ENCODE results near the gene GAB4.
"Not testable (repeated sequence)": the region's sequence is repeated elsewhere in the genome, so short reads cannot be mapped to it uniquely, and the experiment has no call there.

Gene GAB4

DNA sequence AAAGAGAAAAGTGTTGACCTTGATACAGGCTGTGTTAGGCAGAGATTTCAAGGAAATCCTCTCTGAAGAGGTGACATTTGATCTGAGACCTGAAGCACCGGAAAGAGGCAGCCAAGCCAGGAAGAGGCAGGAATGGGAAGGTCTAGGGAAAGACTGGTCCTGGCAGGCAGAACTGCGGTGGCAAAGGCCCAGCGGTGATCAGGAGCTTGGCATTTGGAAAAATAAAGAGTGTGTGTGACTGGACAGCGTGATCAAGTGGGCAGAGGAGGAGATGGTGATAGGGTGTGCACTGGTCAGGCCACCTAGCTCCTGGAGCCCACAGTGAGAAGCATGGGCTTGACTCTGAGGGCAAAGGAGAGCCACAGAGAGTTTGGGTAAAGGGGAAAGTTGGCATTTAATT is 27.2 kb upstream of the GAB4 start:
- H3K4me3 ChIP-seq (replicated peaks; ENCODE audit: low read depth, low read length) = no peak overlapping the region
- DNase-seq (ENCODE audit: extremely low read depth, low read depth) = no peak
- TF ChIP-seq, protein P1, sequence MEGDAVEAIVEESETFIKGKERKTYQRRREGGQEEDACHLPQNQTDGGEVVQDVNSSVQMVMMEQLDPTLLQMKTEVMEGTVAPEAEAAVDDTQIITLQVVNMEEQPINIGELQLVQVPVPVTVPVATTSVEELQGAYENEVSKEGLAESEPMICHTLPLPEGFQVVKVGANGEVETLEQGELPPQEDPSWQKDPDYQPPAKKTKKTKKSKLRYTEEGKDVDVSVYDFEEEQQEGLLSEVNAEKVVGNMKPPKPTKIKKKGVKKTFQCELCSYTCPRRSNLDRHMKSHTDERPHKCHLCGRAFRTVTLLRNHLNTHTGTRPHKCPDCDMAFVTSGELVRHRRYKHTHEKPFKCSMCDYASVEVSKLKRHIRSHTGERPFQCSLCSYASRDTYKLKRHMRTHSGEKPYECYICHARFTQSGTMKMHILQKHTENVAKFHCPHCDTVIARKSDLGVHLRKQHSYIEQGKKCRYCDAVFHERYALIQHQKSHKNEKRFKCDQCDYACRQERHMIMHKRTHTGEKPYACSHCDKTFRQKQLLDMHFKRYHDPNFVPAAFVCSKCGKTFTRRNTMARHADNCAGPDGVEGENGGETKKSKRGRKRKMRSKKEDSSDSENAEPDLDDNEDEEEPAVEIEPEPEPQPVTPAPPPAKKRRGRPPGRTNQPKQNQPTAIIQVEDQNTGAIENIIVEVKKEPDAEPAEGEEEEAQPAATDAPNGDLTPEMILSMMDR (IDR thresholded peaks at IDR 0.05; ENCODE audit: low read depth, low read length, missing control alignments) = no peak

- DNase-seq (ENCODE audit: extremely low read depth, low read depth) = not testable (repeated sequence)
Measured at GRCh38 chr22:17034532-17034931, 26.5 kb upstream of the GAB4 start.

DNA sequence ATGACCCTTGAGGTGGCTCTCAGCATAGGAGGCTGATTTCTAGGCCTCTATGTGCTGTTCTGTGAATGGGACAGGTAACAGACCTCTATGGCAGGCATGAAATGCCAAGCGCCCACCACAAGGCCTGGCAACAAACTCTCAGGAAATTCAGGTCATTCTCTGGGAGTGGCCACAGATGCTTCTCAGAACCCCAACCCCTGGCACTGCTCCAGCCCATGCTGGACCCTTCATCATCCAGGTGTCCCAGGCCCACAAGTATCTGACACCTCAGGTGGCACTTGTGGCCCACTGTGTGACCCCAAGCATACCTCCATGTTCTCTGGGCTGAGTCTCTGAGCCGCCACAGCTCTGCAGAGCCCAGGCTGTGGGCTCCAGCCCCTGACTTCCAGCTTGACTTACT is 24.3 kb upstream of the GAB4 start:
- not testable (repeated sequence) for DNase-seq (ENCODE audit: extremely low read depth, low read depth); H3K4me3 ChIP-seq (replicated peaks; ENCODE audit: low read depth, low read length)

More at GRCh38 chr22:17034532-17034931, 26.5 kb upstream of the GAB4 start:
- H3K4me3 ChIP-seq (replicated peaks; ENCODE audit: low read depth, low read length) = not testable (repeated sequence)

- H3K4me3 ChIP-seq (replicated peaks; ENCODE audit: low read depth, low read length); DNase-seq (ENCODE audit: extremely low read depth, low read depth): not testable (repeated sequence)
Measured at GRCh38 chr22:17024380-17024779, 16.4 kb upstream of the GAB4 start.

DNA sequence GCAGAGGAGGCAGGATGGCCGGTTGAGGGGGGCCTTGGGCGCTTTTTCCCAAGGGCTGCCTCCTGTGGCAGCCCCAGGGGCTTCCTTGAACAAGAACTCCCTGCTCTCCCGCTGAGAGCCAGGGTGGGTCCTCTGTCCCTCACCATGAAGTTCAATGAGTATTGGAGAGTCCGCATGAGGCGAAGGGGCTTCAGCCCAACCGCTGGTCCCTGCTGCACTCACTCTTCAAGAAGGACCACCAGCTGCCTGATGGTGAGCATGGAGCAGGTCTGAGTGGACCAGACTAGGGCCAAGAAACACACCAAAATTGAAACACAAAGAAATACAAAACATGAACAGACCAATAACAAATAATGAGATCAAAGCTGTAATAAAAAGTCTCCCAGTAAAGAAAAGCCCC is 7.5 kb upstream of the GAB4 start:
- not testable (repeated sequence) for DNase-seq (ENCODE audit: extremely low read depth, low read depth); H3K4me3 ChIP-seq (replicated peaks; ENCODE audit: low read depth, low read length)

- not testable (repeated sequence) for DNase-seq (ENCODE audit: extremely low read depth, low read depth)
Measured at GRCh38 chr22:17014101-17014440, 6.0 kb upstream of the GAB4 start.

GRCh38 chr22:17013396-17014100 is 5.5 kb upstream of the GAB4 start:
- no peak overlapping the region for H3K4me3 ChIP-seq (replicated peaks; ENCODE audit: low read depth, low read length)
- TF ChIP-seq, protein P1 (IDR thresholded peaks at IDR 0.05; ENCODE audit: low read depth, low read length, missing control alignments) = no peak
- no peak for DNase-seq (ENCODE audit: extremely low read depth, low read depth)

More at GRCh38 chr22:17014101-17014440, 6.0 kb upstream of the GAB4 start:
- not testable (repeated sequence) for H3K4me3 ChIP-seq (replicated peaks; ENCODE audit: low read depth, low read length)

DNA sequence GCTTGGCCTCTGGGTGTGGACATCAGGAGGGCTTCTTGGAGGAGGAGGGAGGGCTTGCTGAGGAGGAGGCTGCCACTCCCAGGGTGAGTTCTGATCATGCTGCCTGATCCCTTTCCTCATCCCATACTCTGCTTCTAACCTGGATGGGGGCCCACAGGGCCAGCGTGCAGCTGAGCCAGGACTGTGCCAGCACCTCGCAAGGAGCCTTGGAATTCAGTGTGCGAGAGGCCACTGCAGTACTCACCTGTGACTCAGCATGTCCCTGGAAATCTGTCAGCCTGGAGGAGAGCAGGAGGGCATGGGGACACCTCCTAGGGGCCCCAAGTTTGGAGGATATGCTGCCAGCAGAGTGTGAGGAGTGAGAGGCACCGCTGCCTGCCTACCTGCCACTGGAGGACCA is 4.2 kb upstream of the GAB4 start:
- H3K4me3 ChIP-seq (replicated peaks; ENCODE audit: low read depth, low read length) = no peak overlapping the region
- DNase-seq (ENCODE audit: extremely low read depth, low read depth) = no peak
- TF ChIP-seq, protein P1 (IDR thresholded peaks at IDR 0.05; ENCODE audit: low read depth, low read length, missing control alignments) = no peak

DNA sequence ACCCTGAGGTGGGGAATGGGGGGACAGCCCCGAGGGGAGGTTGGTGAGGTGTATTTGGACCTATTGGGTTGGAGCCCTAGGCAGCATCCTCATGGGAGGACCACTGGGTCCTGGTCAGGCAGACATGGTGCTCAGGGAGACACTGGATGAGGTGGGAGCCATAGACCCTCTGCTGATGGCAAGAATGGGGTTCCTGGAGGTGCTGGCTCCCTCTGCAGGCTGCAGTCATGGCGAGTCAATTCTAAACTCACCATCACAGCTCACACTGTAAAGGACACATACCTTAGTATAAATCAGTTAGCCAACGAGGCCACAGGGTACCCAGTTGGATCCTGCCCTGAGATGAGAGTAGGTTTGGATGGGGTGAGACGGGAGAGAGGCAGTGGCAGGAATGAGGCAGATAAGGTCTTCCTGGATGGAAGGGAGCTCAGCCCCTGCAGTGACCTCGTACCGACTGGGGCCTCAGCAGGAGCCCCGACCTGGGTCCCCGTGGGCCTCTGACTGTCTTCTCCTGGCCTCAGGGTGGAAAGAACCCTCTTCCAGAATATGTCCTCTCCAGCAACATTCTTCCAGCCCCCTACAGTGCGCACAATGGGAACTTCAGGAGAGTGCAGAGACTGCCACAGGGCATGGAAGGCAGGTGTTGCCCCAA is 1.7 kb upstream of the GAB4 start:
- no peak overlapping the region for H3K4me3 ChIP-seq (replicated peaks; ENCODE audit: low read depth, low read length)
- no peak for DNase-seq (ENCODE audit: extremely low read depth, low read depth)
- TF ChIP-seq, protein P1 (IDR thresholded peaks at IDR 0.05; ENCODE audit: low read depth, low read length, missing control alignments) = no peak

All from HFF-Myc (cell line).